ENCODE data around the gene PRKCA. TPM values are rescaled to one million over a fixed set of nuclear protein-coding genes. Genes with fewer than 3 reads are reported as not detected.

Gene PRKCA
- total and polyA plus RNA-seq, 9 of the 15 experiments (the other 6 are each of a cell fraction or from before 2014, with no cell fraction given), result 3.2 to 33.0 (median 17.8) TPM

GRCh38 chr17:66417300-66417719 is 114.9 kb downstream of the PRKCA start (continued):
- TF ChIP-seq ZBTB40 (IDR thresholded peaks at IDR 0.05) (no peak), ZBTB40 (CRISPR knock-in tag; IDR thresholded peaks at IDR 0.05) (no peak)

Measured in K562 (cell line).